A673 (cell line): ENCODE data around the gene CRBN. TPM values are rescaled to one million over a fixed set of nuclear protein-coding genes. Genes with fewer than 3 reads are reported as not detected.

Experiments used
- BruUV-seq: library from RNA; stranded (reverse); fragments of 400-500 nt; replicated peaks from 2 replicates; lab custom pipeline; 2021; lab: Mats Ljungman, UMichigan
- CTCF ChIA-PET: fragments of 300-600 bp; sonication (Branson Sonifier 250); formaldehyde crosslinking; loops from one replicate; lab custom pipeline; 2022; ENCODE audit warnings: antibody characterized with exemption; lab: Charles Lee
- POLR2A ChIA-PET: fragments of 300-600 bp; sonication (Branson Sonifier 250); formaldehyde crosslinking; loops from one replicate; lab custom pipeline; 2022; ENCODE audit warnings: antibody characterized with exemption; ENCODE audit not compliant: low non-redundant PET; lab: Charles Lee
- DNase-seq: peaks from one replicate; pipeline ENCODE4 v3.0.0-alpha.2; 2015; ENCODE audit warnings: low spot score
- H3K27ac ChIP-seq: fragments of 200-600 bp; sonication (generic); 2 replicates; pipeline ENCODE4 v1.5.1; 2016; ENCODE audit warnings: mixed run types, low read depth, mild to moderate bottlenecking, mixed read lengths, antibody characterized with exemption, low read length; ENCODE audit not compliant: poor library complexity, severe bottlenecking
- H3K27me3 ChIP-seq: fragments of 200-600 bp; sonication (generic); replicated peaks from 2 replicates; pipeline ENCODE4 v1.6.1; 2017; ENCODE audit warnings: mixed run types, low read depth, mild to moderate bottlenecking, mixed read lengths, antibody characterized with exemption, low read length; ENCODE audit not compliant: insufficient read depth, poor library complexity
- H3K36me3 ChIP-seq: fragments of 200-600 bp; sonication (generic); 2 replicates; pipeline ENCODE4 v1.6.1; 2016; ENCODE audit warnings: mixed run types, mild to moderate bottlenecking, mixed read lengths, antibody characterized with exemption, low read length; ENCODE audit not compliant: insufficient read depth, poor library complexity, severe bottlenecking
- H3K4me1 ChIP-seq: fragments of 200-600 bp; sonication (generic); 2 replicates; pipeline ENCODE4 v1.6.1; 2017; ENCODE audit warnings: mixed run types, mild to moderate bottlenecking, mixed read lengths, antibody characterized with exemption, low read length; ENCODE audit not compliant: insufficient read depth, poor library complexity, severe bottlenecking
- H3K4me3 ChIP-seq: fragments of 200-600 bp; sonication (generic); 2 replicates; pipeline ENCODE4 v1.5.1; 2016; ENCODE audit warnings: low read depth, mixed run types, mild to moderate bottlenecking, mixed read lengths, low read length; ENCODE audit not compliant: poor library complexity, severe bottlenecking
- H3K9me3 ChIP-seq: fragments of 200-600 bp; sonication (generic); 2 replicates; pipeline ENCODE4 v1.6.1; 2016; ENCODE audit warnings: mixed run types, low read depth, mild to moderate bottlenecking, mixed read lengths, antibody characterized with exemption, low read length; ENCODE audit not compliant: poor library complexity, severe bottlenecking
- CTCF ChIP-seq: fragments of 300-800, 200-600 bp; sonication (generic); conservative IDR thresholded peaks from 2 replicates; pipeline ENCODE4 v1.5.1; 2017; ENCODE audit warnings: low read depth, mild to moderate bottlenecking, antibody characterized with exemption, low read length, moderate library complexity, mixed read lengths
- EZH2 ChIP-seq: fragments of 200-600 bp; sonication (generic); IDR thresholded peaks from 2 replicates; pipeline ENCODE4 v1.6.1; 2017; ENCODE audit warnings: borderline replicate concordance, low read depth, mild to moderate bottlenecking, mixed read lengths, antibody characterized with exemption, low read length; ENCODE audit not compliant: poor library complexity, severe bottlenecking
- intact Hi-C: fragments of 100-400 bp; cut with micrococcal nuclease; formaldehyde crosslinking; loops from one replicate; pipeline ENCODE4 v1.10.0; 2022; ENCODE audit not compliant: unreplicated experiment
- total RNA-seq: library from RNA; stranded (reverse); gene quantifications from 2 replicates; pipeline ENCODE4 v1.2.3, GENCODE V29; 2021

The CRBN gene
- total RNA-seq, 1 experiment from 2014 or later: 41.6 TPM

DNA sequence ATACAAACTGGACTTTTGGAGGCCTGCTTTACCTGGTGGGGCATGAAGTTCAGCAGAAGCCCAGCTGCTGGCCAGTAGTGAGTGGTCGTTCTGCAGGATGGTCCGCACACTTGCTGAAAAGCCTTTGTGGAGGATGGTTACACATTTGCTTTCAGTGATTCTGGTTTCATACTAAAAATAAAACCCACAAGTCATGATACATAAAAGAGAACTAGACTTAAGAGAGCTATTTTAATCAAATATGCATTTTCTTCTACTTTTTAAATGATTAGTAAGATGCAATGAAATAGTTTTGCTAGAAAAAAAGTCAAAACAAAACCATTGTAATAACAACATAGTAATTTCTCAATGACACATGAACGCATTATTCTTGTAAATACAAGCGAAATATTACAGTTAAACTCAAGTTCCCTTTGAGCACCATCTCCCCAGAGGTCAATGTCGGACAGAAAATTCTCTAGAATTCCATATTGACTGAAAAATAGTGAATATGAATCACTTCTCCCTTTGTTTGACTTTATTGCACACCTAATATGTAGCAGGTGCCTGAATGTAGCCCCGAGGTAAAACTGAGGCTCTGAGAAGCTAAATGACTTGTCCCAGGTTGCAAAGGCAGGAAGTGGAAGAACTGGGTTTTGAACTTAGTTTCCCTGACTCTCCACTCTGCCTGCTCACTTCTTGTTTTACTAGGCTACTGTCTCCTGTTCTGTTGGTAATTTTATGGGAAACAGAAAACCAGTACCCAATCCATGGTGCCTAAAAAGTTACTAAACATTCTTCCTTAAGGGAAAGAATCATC lies 77.6 kb downstream of the CRBN start:
- Histone ChIP-seq H3K27ac (no peak overlapping the region), H3K36me3 (no peaks in the 10 kb centered on the region), H3K4me3 (no peak overlapping the region), H3K4me1 (peaks cover 6% of the 10 kb centered on the region), H3K9me3 (no peaks in the 10 kb centered on the region), H3K27me3 (no peaks in the 10 kb centered on the region)
- ChIA-PET CTCF (no interaction called here), POLR2A (no interaction called here)
- TF ChIP-seq EZH2: no peak
- no peak for TF ChIP-seq CTCF
- BruUV-seq: no TSS peak
- intact Hi-C loops: no loop called here
- DNase-seq: no peak

Other genes starting within 250 kb of the CRBN start
- gene IL5RA, start 69.3 kb downstream of the CRBN start, total RNA-seq: not detected in 2 replicates
- 35.2 and 41.7 TPM in 2 replicates for gene TRNT1, start 52.8 kb downstream of the CRBN start, total RNA-seq